GM11168 (cell line): ENCODE measurements around the gene EGLN2.
"Not testable (repeated sequence)": the region's sequence is repeated elsewhere in the genome, so short reads cannot be mapped to it uniquely, and the experiment has no call there.

ENCODE experiments used
- in situ Hi-C: fragments of 300-500 bp; cut with MboI; formaldehyde crosslinking; loops from one replicate; pipeline ENCODE4 v1.12.0; 2022; ENCODE audit warnings: low sequenced_read_pairs; ENCODE audit not compliant: unreplicated experiment

Gene EGLN2

GRCh38 chr19:40833728-40834533, 34.9 kb downstream of the EGLN2 start:
- in situ Hi-C loops: not testable (repeated sequence)

GRCh38 chr19:40836754-40837429, 37.9 kb downstream of the EGLN2 start:
- in situ Hi-C loops: no loop called here

- in situ Hi-C loops: not testable (repeated sequence)
Observed at GRCh38 chr19:40838477-40838876, 39.5 kb downstream of the EGLN2 start.

GRCh38 chr19:40842012-40842411, 43.0 kb downstream of the EGLN2 start:
- in situ Hi-C loops: not testable (repeated sequence)

- in situ Hi-C loops: not testable (repeated sequence)
Observed at GRCh38 chr19:40842997-40843652, 44.1 kb downstream of the EGLN2 start.

- in situ Hi-C loops: not testable (repeated sequence)
Observed at GRCh38 chr19:40843653-40844052, 44.7 kb downstream of the EGLN2 start.

- in situ Hi-C loops: loop anchor here (5.0 kb wide), 1 partner anchor 36 kb away; the partner anchor contains the start of gene CYP2A7
Observed at GRCh38 chr19:40846722-40847121, 47.7 kb downstream of the EGLN2 start.

- in situ Hi-C loops: not testable (repeated sequence)
Observed at GRCh38 chr19:40850277-40850676, 51.3 kb downstream of the EGLN2 start, which contains the start of gene CYP2A6. TSS of gene CYP2A6 (minus strand) at chr19:40850447. CDS start at chr19:40850426, 21 bp downstream.

- in situ Hi-C loops: not testable (repeated sequence)
Observed at GRCh38 chr19:40852467-40853152, 53.6 kb downstream of the EGLN2 start.
